ENCODE data around the gene BRS3.

Gene BRS3

GRCh38 chrX:136450050-136450830 lies 37.5 kb upstream of the BRS3 start:
- CTCF ChIA-PET: no interaction called here
- no peak for TF ChIP-seq SP1 (IDR thresholded peaks at IDR 0.05)
- TF ChIP-seq CTBP1 (IDR thresholded peaks at IDR 0.05; ENCODE audit: borderline replicate concordance): no peak
- TF ChIP-seq ARNT (IDR thresholded peaks at IDR 0.05): no peak
- no peak for TF ChIP-seq FOXA1 (IDR thresholded peaks at IDR 0.05)
- no peak for TF ChIP-seq SUZ12 (IDR thresholded peaks at IDR 0.05)
- TF ChIP-seq ELF4 (IDR thresholded peaks at IDR 0.05): no peak
- no peak for TF ChIP-seq LEF1 (IDR thresholded peaks at IDR 0.05; ENCODE audit: borderline replicate concordance)
- TF ChIP-seq NFRKB (IDR thresholded peaks at IDR 0.05): no peak
- no peak for TF ChIP-seq HDGF (IDR thresholded peaks at IDR 0.05; ENCODE audit: borderline replicate concordance)
- TF ChIP-seq TARDBP (IDR thresholded peaks at IDR 0.05): no peak
- TF ChIP-seq PKNOX1 (IDR thresholded peaks at IDR 0.05): no peak
- TF ChIP-seq FOXM1 (IDR thresholded peaks at IDR 0.05; ENCODE audit: borderline replicate concordance): no peak
- no peak for TF ChIP-seq L3MBTL2 (conservative IDR thresholded peaks at IDR 0.05)
- TF ChIP-seq FOXK2 (IDR thresholded peaks at IDR 0.05): no peak
- TF ChIP-seq BHLHE40 (IDR thresholded peaks at IDR 0.05; ENCODE audit: borderline replicate concordance): no peak
- TF ChIP-seq ZNF384 (IDR thresholded peaks at IDR 0.05): no peak
- DNase-seq (ENCODE audit: extremely low spot score): no peak
- POLR2A ChIA-PET: no interaction called here

GRCh38 chrX:136452614-136453013 lies 35.1 kb upstream of the BRS3 start:
- no peak for DNase-seq (ENCODE audit: extremely low spot score)
- POLR2A ChIA-PET: no interaction called here
- CTCF ChIA-PET: no interaction called here
- TF ChIP-seq TARDBP (IDR thresholded peaks at IDR 0.05) (no peak), ARNT (IDR thresholded peaks at IDR 0.05) (no peak), FOXM1 (IDR thresholded peaks at IDR 0.05; ENCODE audit: borderline replicate concordance) (no peak), ELF4 (IDR thresholded peaks at IDR 0.05) (no peak), CTBP1 (IDR thresholded peaks at IDR 0.05; ENCODE audit: borderline replicate concordance) (no peak), SUZ12 (IDR thresholded peaks at IDR 0.05) (no peak), ZNF384 (IDR thresholded peaks at IDR 0.05) (no peak), BHLHE40 (IDR thresholded peaks at IDR 0.05; ENCODE audit: borderline replicate concordance) (no peak), FOXA1 (IDR thresholded peaks at IDR 0.05) (no peak), PKNOX1 (IDR thresholded peaks at IDR 0.05) (no peak), LEF1 (IDR thresholded peaks at IDR 0.05; ENCODE audit: borderline replicate concordance) (no peak), HDGF (IDR thresholded peaks at IDR 0.05; ENCODE audit: borderline replicate concordance) (no peak), FOXK2 (IDR thresholded peaks at IDR 0.05) (no peak), L3MBTL2 (conservative IDR thresholded peaks at IDR 0.05) (no peak), NFRKB (IDR thresholded peaks at IDR 0.05) (no peak), SP1 (IDR thresholded peaks at IDR 0.05) (no peak)

DNA sequence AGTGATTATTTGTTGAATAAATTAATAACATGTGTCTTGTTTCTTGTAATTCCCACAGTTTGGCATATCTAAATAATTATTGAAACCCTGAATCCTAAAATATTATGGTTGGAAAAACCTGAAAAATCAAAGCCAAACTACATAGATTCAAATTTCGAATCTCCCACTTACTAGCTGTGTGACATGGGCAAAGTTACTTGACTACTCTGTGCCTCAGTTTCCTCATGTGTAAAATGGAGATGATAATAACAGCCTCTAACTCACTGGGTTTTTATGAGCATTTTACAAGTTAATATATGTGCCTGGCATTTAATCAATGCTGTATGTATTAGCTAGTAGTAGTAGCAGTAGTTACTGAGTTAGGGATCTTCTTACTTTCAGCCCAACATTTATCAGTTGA lies 34.6 kb upstream of the BRS3 start:
- ChIA-PET CTCF (no interaction called here), POLR2A (no interaction called here)
- DNase-seq (ENCODE audit: extremely low spot score): no peak
- TF ChIP-seq SUZ12 (IDR thresholded peaks at IDR 0.05): no peak
- no peak for TF ChIP-seq FOXM1 (IDR thresholded peaks at IDR 0.05; ENCODE audit: borderline replicate concordance)
- no peak for TF ChIP-seq ARNT (IDR thresholded peaks at IDR 0.05)
- TF ChIP-seq ELF4 (IDR thresholded peaks at IDR 0.05): no peak
- TF ChIP-seq FOXK2 (IDR thresholded peaks at IDR 0.05): no peak
- no peak for TF ChIP-seq CTBP1 (IDR thresholded peaks at IDR 0.05; ENCODE audit: borderline replicate concordance)
- TF ChIP-seq BHLHE40 (IDR thresholded peaks at IDR 0.05; ENCODE audit: borderline replicate concordance): no peak
- no peak for TF ChIP-seq NFRKB (IDR thresholded peaks at IDR 0.05)
- no peak for TF ChIP-seq SP1 (IDR thresholded peaks at IDR 0.05)
- TF ChIP-seq HDGF (IDR thresholded peaks at IDR 0.05; ENCODE audit: borderline replicate concordance): no peak

- no peak for TF ChIP-seq FOXA1 (IDR thresholded peaks at IDR 0.05)
- CTCF ChIA-PET: no interaction called here
- POLR2A ChIA-PET: no interaction called here
- no peak for DNase-seq (ENCODE audit: extremely low spot score)
Measured at GRCh38 chrX:136453771-136454170, 34.0 kb upstream of the BRS3 start.

DNA sequence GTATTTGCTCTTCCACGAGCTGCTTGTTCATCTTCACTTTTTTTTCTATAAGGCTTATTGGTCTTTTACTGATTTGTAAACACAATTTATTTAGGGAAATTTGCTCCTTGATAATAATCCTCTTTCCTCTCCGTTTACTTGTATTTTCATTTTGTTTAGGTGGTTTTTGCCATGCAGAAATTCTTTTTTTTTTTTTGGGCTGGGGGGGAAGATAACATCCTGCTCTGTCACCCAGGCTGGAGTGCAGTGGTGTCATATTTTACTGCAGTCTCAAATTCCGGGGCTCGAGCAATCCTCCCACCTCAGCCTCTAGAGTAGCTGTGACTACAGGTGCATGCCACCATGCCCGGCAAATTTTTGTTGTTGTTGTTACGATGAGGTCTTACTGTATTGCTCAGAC lies 31.6 kb upstream of the BRS3 start:
- TF ChIP-seq FOXM1 (IDR thresholded peaks at IDR 0.05; ENCODE audit: borderline replicate concordance): no peak
- no peak for TF ChIP-seq NFRKB (IDR thresholded peaks at IDR 0.05)
- TF ChIP-seq TARDBP (IDR thresholded peaks at IDR 0.05): no peak
- no peak for TF ChIP-seq FOXK2 (IDR thresholded peaks at IDR 0.05)
- no peak for TF ChIP-seq ARNT (IDR thresholded peaks at IDR 0.05)
- no peak for TF ChIP-seq LEF1 (IDR thresholded peaks at IDR 0.05; ENCODE audit: borderline replicate concordance)
- TF ChIP-seq BHLHE40 (IDR thresholded peaks at IDR 0.05; ENCODE audit: borderline replicate concordance): no peak
- no peak for TF ChIP-seq L3MBTL2 (conservative IDR thresholded peaks at IDR 0.05)
- TF ChIP-seq PKNOX1 (IDR thresholded peaks at IDR 0.05): no peak
- ChIA-PET CTCF (interaction anchor here (0.6 kb wide), 2 partner anchors 55 to 559 kb away, joined by 4 to 10 read pairs; no protein-coding TSS in a partner anchor), POLR2A (no interaction called here)
- no peak for DNase-seq (ENCODE audit: extremely low spot score)

DNA sequence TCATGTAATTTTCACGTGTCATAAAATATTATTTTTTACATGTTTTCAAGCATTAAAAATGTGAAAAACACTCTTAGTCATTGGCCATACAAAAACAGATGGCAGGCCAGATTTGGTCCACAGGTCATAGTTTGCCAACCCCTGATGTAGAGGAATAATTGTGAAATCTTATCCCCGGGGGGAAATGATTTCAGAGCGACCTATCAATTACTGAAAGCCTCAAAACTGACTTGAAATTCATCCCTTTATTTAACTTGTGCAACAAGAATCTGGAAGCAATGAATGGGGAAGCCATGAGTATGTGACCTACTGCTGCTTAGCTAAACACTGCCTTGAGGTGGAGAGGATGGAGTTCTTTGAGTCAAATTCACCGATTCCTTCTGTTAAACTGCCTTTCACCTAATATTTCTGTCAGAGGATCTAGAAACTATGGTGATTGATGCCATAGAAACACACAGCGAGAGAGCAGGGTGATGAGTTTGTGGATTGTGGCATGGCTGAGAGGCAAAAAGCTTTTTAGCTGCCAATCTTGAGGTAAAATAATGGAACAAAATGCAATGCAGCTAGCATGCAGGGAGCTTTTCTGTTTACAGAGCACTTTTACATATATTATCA lies 30.3 kb upstream of the BRS3 start:
- ChIA-PET CTCF (interaction anchor here (0.5 kb wide), 1 partner anchor 849 kb away, joined by 3 read pairs; no protein-coding TSS in a partner anchor), POLR2A (no interaction called here)
- DNase-seq (ENCODE audit: extremely low spot score): no peak
- no peak for TF ChIP-seq L3MBTL2 (conservative IDR thresholded peaks at IDR 0.05)
- TF ChIP-seq PKNOX1 (IDR thresholded peaks at IDR 0.05): peak; percentile 73

Data from HEK293T (cell line).